BLaER1 (cell line): ENCODE results near the gene KRTAP4-11.
"Not testable (repeated sequence)": the region's sequence is repeated elsewhere in the genome, so short reads cannot be mapped to it uniquely, and the experiment has no call there.

Experiments
- H3K27ac ChIP-seq: shearing (Covaris generic); formaldehyde crosslinking; 2 replicates; pipeline ENCODE4 v1.8.1; 2022
- H3K27me3 ChIP-seq: shearing (Covaris generic); formaldehyde crosslinking; 2 replicates; pipeline ENCODE4 v1.8.1; 2022
- H3K36me3 ChIP-seq: shearing (Covaris generic); formaldehyde crosslinking; 2 replicates; pipeline ENCODE4 v1.8.1; 2022
- H3K4me1 ChIP-seq: shearing (Covaris generic); formaldehyde crosslinking; 2 replicates; pipeline ENCODE4 v1.8.1; 2022
- H3K4me2 ChIP-seq: shearing (Covaris generic); formaldehyde crosslinking; 2 replicates; pipeline ENCODE4 v1.8.1; 2022
- H3K4me3 ChIP-seq: shearing (Covaris generic); formaldehyde crosslinking; 2 replicates; pipeline ENCODE4 v1.8.1; 2022
- H3K9ac ChIP-seq: shearing (Covaris generic); formaldehyde crosslinking; 2 replicates; pipeline ENCODE4 v1.8.1; 2022
- H3K9me3 ChIP-seq: shearing (Covaris generic); formaldehyde crosslinking; 2 replicates; pipeline ENCODE4 v1.8.1; 2022
- H4K20me1 ChIP-seq: shearing (Covaris generic); formaldehyde crosslinking; 2 replicates; pipeline ENCODE4 v1.8.1; 2022
- Cebpa-rat ChIP-seq: shearing (Covaris generic); IDR thresholded peaks from 2 replicates; pipeline ENCODE4 v1.8.1; 2022

Gene KRTAP4-11

GRCh38 chr17:41117846-41118386 is at the start of gene KRTAP4-11:
Gene KRTAP4-11, minus strand, starts transcription at chr17:41118373. Its CDS starts 58 bp downstream, at chr17:41118315.
- H4K20me1 ChIP-seq, H3K4me3 ChIP-seq, H3K4me2 ChIP-seq, H3K27me3 ChIP-seq, H3K36me3 ChIP-seq, H3K9ac ChIP-seq: not testable (repeated sequence)
- Histone ChIP-seq H3K9me3 (peaks cover 34% of the 10 kb centered on the region), H3K27ac (peak within 1 kb of the TSS; percentile 38; the same call in 1 of the 2 replicates), H3K4me1 (peaks cover 31% of the 10 kb centered on the region)

GRCh38 chr17:41167561-41167960 is 49.4 kb upstream of the KRTAP4-11 start:
- TF ChIP-seq Cebpa-rat, result no peak
- no peaks in the 10 kb centered on the region for H3K4me1 ChIP-seq

GRCh38 chr17:41163828-41164227 is 45.7 kb upstream of the KRTAP4-11 start:
- no peak for TF ChIP-seq Cebpa-rat
- H3K27ac ChIP-seq, result no peak overlapping the region
- no peaks in the 10 kb centered on the region for H3K27me3 ChIP-seq

More at GRCh38 chr17:41167561-41167960, 49.4 kb upstream of the KRTAP4-11 start:
- Histone ChIP-seq H3K9me3 (peaks cover 7% of the 10 kb centered on the region; the same call in 1 of the 2 replicates), H3K27ac (no peak overlapping the region), H3K4me2 (no peak overlapping the region), H3K27me3 (no peaks in the 10 kb centered on the region), H3K36me3 (no peaks in the 10 kb centered on the region), H4K20me1 (no peaks in the 10 kb centered on the region), H3K9ac (no peak overlapping the region), H3K4me3 (no peak overlapping the region)

GRCh38 chr17:41160648-41161047 is 42.5 kb upstream of the KRTAP4-11 start, which contains the start of gene KRTAP4-4:
Gene KRTAP4-4, minus strand, starts transcription at chr17:41160748. Its CDS starts 57 bp downstream, at chr17:41160691.
- H3K4me3 ChIP-seq, result no peak within 1 kb of the TSS
- H3K9me3 ChIP-seq, result no peaks in the 10 kb centered on the region
- no peaks in the 10 kb centered on the region for H3K4me1 ChIP-seq
- no peak for TF ChIP-seq Cebpa-rat
- H3K27ac ChIP-seq, result no peak within 1 kb of the TSS
- no peak within 1 kb of the TSS for H3K9ac ChIP-seq
- no peaks in the 10 kb centered on the region for H3K36me3 ChIP-seq
- H3K4me2 ChIP-seq, result no peak within 1 kb of the TSS
- H3K27me3 ChIP-seq, result no peaks in the 10 kb centered on the region
- H4K20me1 ChIP-seq, result no peaks in the 10 kb centered on the region

More at GRCh38 chr17:41163828-41164227, 45.7 kb upstream of the KRTAP4-11 start:
- H3K4me3 ChIP-seq, result no peak overlapping the region
- H3K9me3 ChIP-seq, result peaks cover 7% of the 10 kb centered on the region; the same call in 1 of the 2 replicates
- no peaks in the 10 kb centered on the region for H3K4me1 ChIP-seq
- no peak overlapping the region for H3K9ac ChIP-seq
- H4K20me1 ChIP-seq, result no peaks in the 10 kb centered on the region
- H3K36me3 ChIP-seq, result no peaks in the 10 kb centered on the region
- H3K4me2 ChIP-seq, result no peak overlapping the region

- not testable (repeated sequence) for H3K36me3 ChIP-seq, H4K20me1 ChIP-seq, H3K9ac ChIP-seq, H3K4me1 ChIP-seq, H3K4me2 ChIP-seq, H3K9me3 ChIP-seq, H3K27me3 ChIP-seq, H3K4me3 ChIP-seq, H3K27ac ChIP-seq
Observed at GRCh38 chr17:41160190-41160589, 42.0 kb upstream of the KRTAP4-11 start.

- H3K36me3 ChIP-seq, result no peaks in the 10 kb centered on the region
- H3K9me3 ChIP-seq, result no peaks in the 10 kb centered on the region
- H3K9ac ChIP-seq, result no peak overlapping the region
- no peak overlapping the region for H3K4me2 ChIP-seq
- H3K27ac ChIP-seq, result no peak overlapping the region
- H3K4me3 ChIP-seq, result no peak overlapping the region
- no peaks in the 10 kb centered on the region for H3K4me1 ChIP-seq
- TF ChIP-seq Cebpa-rat, result no peak
- H4K20me1 ChIP-seq, result no peaks in the 10 kb centered on the region
- H3K27me3 ChIP-seq, result no peaks in the 10 kb centered on the region
Observed at GRCh38 chr17:41153856-41154255, 35.7 kb upstream of the KRTAP4-11 start.

- H3K36me3 ChIP-seq, result no peaks in the 10 kb centered on the region
- H3K27ac ChIP-seq, result no peak overlapping the region
- no peaks in the 10 kb centered on the region for H3K27me3 ChIP-seq
- H4K20me1 ChIP-seq, result no peaks in the 10 kb centered on the region
- no peak for TF ChIP-seq Cebpa-rat
- no peaks in the 10 kb centered on the region for H3K9me3 ChIP-seq
- H3K4me2 ChIP-seq, result no peak overlapping the region
- no peak overlapping the region for H3K4me3 ChIP-seq
- H3K9ac ChIP-seq, result no peak overlapping the region
- H3K4me1 ChIP-seq, result no peaks in the 10 kb centered on the region
Observed at GRCh38 chr17:41151525-41151924, 33.4 kb upstream of the KRTAP4-11 start.

GRCh38 chr17:41150026-41150425 is 31.9 kb upstream of the KRTAP4-11 start:
- Histone ChIP-seq H3K4me2 (no peak overlapping the region), H3K4me1 (no peaks in the 10 kb centered on the region), H3K27ac (no peak overlapping the region), H4K20me1 (no peaks in the 10 kb centered on the region), H3K4me3 (no peak overlapping the region), H3K27me3 (no peaks in the 10 kb centered on the region), H3K9ac (no peak overlapping the region), H3K36me3 (no peaks in the 10 kb centered on the region), H3K9me3 (no peaks in the 10 kb centered on the region)
- no peak for TF ChIP-seq Cebpa-rat

- no peak within 1 kb of the TSS for H3K4me2 ChIP-seq
- no peak within 1 kb of the TSS for H3K27ac ChIP-seq
- no peaks in the 10 kb centered on the region for H4K20me1 ChIP-seq
- H3K9ac ChIP-seq, result no peak within 1 kb of the TSS
- H3K4me1 ChIP-seq, result no peaks in the 10 kb centered on the region
- TF ChIP-seq Cebpa-rat, result no peak
- no peaks in the 10 kb centered on the region for H3K9me3 ChIP-seq
- H3K4me3 ChIP-seq, result no peak within 1 kb of the TSS
- no peaks in the 10 kb centered on the region for H3K36me3 ChIP-seq
- no peaks in the 10 kb centered on the region for H3K27me3 ChIP-seq
Observed at GRCh38 chr17:41149652-41149985, 31.4 kb upstream of the KRTAP4-11 start, which contains the start of gene KRTAP4-5. Gene KRTAP4-5, minus strand, starts transcription at chr17:41149825. Its CDS starts 58 bp downstream, at chr17:41149767.

GRCh38 chr17:41148971-41149651 is 30.9 kb upstream of the KRTAP4-11 start:
- not testable (repeated sequence) for H3K4me3 ChIP-seq, H3K27ac ChIP-seq, H3K9ac ChIP-seq, H4K20me1 ChIP-seq, H3K36me3 ChIP-seq, H3K4me2 ChIP-seq, H3K4me1 ChIP-seq, H3K27me3 ChIP-seq, H3K9me3 ChIP-seq
